ENCODE results near the gene TTYH3. TPM values are rescaled to one million over a fixed set of nuclear protein-coding genes. Genes with fewer than 3 reads are reported as not detected.

The TTYH3 gene
- total and polyA plus RNA-seq, 2 of the 13 experiments (the other 11 are each of a cell fraction or from before 2014, with no cell fraction given), result 26.3 to 50.0 TPM

DNA sequence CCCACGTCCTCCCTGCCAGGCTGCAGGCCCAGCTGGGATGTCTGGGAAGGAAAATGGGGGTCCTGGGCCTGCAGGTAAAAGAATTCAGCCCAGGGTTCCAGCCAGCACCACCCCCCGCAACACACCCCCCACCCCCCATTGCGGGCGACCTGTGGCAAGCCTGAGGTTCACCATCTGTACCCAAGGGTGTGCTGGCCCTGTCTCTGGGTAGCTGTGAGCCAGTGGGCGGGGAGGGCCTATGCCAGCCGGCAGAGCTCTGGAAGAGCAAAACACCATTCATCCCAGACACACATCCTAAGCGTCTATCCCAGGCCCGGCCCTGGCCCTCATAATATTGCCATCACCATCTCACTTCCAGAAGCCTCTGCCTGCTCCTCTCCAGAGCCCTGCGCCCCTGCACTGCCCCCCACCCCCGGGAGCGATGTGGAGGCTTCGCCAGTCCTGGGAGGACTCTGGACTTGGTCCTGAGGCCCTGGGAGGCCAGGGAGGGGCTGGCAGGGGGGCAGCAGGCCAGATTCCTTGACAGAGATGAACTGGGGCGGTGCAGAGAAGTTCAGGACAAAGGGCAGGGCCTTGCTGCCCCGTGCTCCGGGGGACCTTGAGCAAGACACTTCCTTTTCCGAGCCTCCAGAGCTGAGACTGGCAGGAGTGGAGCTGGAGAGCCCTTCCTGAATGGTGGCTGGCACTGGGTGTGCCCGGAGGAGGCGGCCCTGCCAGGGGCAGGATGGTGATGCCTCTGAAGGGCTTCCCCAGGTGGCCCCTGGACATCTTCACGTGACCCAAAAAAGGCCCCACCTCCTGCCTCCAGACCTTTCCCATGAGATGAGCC is 8.7 kb upstream of the TTYH3 start (continued):
- TF ChIP-seq CBX1 (IDR thresholded peaks at IDR 0.05; ENCODE audit: low read depth) (no peak), HCFC1 (IDR thresholded peaks at IDR 0.05; ENCODE audit: low read depth, low read length) (no peak), SKI (IDR thresholded peaks at IDR 0.05; ENCODE audit: partially characterized antibody) (peak; percentile 63), ZNF879 (CRISPR knock-in tag; IDR thresholded peaks at IDR 0.05) (peak; percentile 86), ZZZ3 (CRISPR knock-in tag; IDR thresholded peaks at IDR 0.05; ENCODE audit: borderline replicate concordance) (no peak), ZNF230 (CRISPR knock-in tag; IDR thresholded peaks at IDR 0.05) (no peak; the same call in 1 of the 2 replicates), KLF9 (CRISPR knock-in tag; IDR thresholded peaks at IDR 0.05; ENCODE audit: low read depth) (no peak), ZC3H13 (CRISPR knock-in tag; IDR thresholded peaks at IDR 0.05) (peak; percentile 81; the same call in 1 of the 2 replicates), AGO1 (IDR thresholded peaks at IDR 0.05; ENCODE audit: low read depth, low read length, poor library complexity, severe bottlenecking) (no peak), ZNF253 (CRISPR knock-in tag; IDR thresholded peaks at IDR 0.05; ENCODE audit: borderline replicate concordance) (no peak)
- TF ChIP-seq, protein P1, sequence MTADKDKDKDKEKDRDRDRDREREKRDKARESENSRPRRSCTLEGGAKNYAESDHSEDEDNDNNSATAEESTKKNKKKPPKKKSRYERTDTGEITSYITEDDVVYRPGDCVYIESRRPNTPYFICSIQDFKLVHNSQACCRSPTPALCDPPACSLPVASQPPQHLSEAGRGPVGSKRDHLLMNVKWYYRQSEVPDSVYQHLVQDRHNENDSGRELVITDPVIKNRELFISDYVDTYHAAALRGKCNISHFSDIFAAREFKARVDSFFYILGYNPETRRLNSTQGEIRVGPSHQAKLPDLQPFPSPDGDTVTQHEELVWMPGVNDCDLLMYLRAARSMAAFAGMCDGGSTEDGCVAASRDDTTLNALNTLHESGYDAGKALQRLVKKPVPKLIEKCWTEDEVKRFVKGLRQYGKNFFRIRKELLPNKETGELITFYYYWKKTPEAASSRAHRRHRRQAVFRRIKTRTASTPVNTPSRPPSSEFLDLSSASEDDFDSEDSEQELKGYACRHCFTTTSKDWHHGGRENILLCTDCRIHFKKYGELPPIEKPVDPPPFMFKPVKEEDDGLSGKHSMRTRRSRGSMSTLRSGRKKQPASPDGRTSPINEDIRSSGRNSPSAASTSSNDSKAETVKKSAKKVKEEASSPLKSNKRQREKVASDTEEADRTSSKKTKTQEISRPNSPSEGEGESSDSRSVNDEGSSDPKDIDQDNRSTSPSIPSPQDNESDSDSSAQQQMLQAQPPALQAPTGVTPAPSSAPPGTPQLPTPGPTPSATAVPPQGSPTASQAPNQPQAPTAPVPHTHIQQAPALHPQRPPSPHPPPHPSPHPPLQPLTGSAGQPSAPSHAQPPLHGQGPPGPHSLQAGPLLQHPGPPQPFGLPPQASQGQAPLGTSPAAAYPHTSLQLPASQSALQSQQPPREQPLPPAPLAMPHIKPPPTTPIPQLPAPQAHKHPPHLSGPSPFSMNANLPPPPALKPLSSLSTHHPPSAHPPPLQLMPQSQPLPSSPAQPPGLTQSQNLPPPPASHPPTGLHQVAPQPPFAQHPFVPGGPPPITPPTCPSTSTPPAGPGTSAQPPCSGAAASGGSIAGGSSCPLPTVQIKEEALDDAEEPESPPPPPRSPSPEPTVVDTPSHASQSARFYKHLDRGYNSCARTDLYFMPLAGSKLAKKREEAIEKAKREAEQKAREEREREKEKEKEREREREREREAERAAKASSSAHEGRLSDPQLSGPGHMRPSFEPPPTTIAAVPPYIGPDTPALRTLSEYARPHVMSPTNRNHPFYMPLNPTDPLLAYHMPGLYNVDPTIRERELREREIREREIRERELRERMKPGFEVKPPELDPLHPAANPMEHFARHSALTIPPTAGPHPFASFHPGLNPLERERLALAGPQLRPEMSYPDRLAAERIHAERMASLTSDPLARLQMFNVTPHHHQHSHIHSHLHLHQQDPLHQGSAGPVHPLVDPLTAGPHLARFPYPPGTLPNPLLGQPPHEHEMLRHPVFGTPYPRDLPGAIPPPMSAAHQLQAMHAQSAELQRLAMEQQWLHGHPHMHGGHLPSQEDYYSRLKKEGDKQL (CRISPR knock-in tag; IDR thresholded peaks at IDR 0.05; ENCODE audit: low read depth), result 0 out of 2 replicates have a peak, but pooled peaks have one; percentile 18
- TF ChIP-seq, protein P2, sequence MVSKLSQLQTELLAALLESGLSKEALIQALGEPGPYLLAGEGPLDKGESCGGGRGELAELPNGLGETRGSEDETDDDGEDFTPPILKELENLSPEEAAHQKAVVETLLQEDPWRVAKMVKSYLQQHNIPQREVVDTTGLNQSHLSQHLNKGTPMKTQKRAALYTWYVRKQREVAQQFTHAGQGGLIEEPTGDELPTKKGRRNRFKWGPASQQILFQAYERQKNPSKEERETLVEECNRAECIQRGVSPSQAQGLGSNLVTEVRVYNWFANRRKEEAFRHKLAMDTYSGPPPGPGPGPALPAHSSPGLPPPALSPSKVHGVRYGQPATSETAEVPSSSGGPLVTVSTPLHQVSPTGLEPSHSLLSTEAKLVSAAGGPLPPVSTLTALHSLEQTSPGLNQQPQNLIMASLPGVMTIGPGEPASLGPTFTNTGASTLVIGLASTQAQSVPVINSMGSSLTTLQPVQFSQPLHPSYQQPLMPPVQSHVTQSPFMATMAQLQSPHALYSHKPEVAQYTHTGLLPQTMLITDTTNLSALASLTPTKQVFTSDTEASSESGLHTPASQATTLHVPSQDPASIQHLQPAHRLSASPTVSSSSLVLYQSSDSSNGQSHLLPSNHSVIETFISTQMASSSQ (IDR thresholded peaks at IDR 0.05; ENCODE audit: low read depth), result no peak
- TF ChIP-seq, protein P2 (CRISPR knock-in tag; IDR thresholded peaks at IDR 0.05; ENCODE audit: borderline replicate concordance), result peak; percentile 59; the same call in 1 of the 2 replicates
- TF ChIP-seq, protein P3, sequence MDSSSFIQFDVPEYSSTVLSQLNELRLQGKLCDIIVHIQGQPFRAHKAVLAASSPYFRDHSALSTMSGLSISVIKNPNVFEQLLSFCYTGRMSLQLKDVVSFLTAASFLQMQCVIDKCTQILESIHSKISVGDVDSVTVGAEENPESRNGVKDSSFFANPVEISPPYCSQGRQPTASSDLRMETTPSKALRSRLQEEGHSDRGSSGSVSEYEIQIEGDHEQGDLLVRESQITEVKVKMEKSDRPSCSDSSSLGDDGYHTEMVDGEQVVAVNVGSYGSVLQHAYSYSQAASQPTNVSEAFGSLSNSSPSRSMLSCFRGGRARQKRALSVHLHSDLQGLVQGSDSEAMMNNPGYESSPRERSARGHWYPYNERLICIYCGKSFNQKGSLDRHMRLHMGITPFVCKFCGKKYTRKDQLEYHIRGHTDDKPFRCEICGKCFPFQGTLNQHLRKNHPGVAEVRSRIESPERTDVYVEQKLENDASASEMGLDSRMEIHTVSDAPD (CRISPR knock-in tag; IDR thresholded peaks at IDR 0.05), result no peak
- TF ChIP-seq, protein P4, sequence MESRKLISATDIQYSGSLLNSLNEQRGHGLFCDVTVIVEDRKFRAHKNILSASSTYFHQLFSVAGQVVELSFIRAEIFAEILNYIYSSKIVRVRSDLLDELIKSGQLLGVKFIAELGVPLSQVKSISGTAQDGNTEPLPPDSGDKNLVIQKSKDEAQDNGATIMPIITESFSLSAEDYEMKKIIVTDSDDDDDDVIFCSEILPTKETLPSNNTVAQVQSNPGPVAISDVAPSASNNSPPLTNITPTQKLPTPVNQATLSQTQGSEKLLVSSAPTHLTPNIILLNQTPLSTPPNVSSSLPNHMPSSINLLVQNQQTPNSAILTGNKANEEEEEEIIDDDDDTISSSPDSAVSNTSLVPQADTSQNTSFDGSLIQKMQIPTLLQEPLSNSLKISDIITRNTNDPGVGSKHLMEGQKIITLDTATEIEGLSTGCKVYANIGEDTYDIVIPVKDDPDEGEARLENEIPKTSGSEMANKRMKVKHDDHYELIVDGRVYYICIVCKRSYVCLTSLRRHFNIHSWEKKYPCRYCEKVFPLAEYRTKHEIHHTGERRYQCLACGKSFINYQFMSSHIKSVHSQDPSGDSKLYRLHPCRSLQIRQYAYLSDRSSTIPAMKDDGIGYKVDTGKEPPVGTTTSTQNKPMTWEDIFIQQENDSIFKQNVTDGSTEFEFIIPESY (CRISPR knock-in tag; IDR thresholded peaks at IDR 0.05), result 0 out of 2 replicates have a peak, but pooled peaks have one; percentile 9

Measured in HepG2 (cell line).